Endothelial cell of umbilical vein (primary cell): ENCODE measurements around the gene ARHGAP22. TPM values are rescaled to one million over a fixed set of nuclear protein-coding genes. Genes with fewer than 3 reads are reported as not detected.

ENCODE experiments used
- BruUV-seq: library from RNA; stranded (reverse); fragments of 400-500 nt; replicated peaks from 2 replicates; lab custom pipeline; 2021; lab: Mats Ljungman, UMichigan
- CTCF ChIA-PET: fragments of 300-600, 350-600 bp; sonication (Branson Sonifier 250); formaldehyde crosslinking; loops from one replicate; lab custom pipeline; 2021; ENCODE audit warnings: antibody characterized with exemption, inconsistent platforms; lab: Charles Lee
- POLR2A ChIA-PET: fragments of 300-600, 350-600 bp; sonication (Branson Sonifier 250); formaldehyde crosslinking; loops from one replicate; lab custom pipeline; 2021; ENCODE audit warnings: antibody characterized with exemption, inconsistent platforms; lab: Charles Lee
- DNase-seq: peaks from one replicate; pipeline ENCODE4 v3.0.0-alpha.2; 2011; ENCODE audit warnings: low read depth, low spot score
- FAIRE-seq: peaks from 2 replicates; lab custom pipeline; 2011; peaks lifted over from hg19 to GRCh38; lab: Jason Lieb, UNC
- H2AFZ ChIP-seq: 2 replicates; pipeline ENCODE4 v1.6.0; 2012; ENCODE audit warnings: low read depth, low read length, control low read depth, inconsistent platforms
- H3K27ac ChIP-seq: 2 replicates; pipeline ENCODE4 v1.5.1; 2011; ENCODE audit warnings: low read depth, mild to moderate bottlenecking, control low read depth, low read length, moderate library complexity; ENCODE audit not compliant: insufficient read depth
- H3K27me3 ChIP-seq, 2 experiments: 2 replicates each; pipeline versions ENCODE4 v1.6.0 to v1.6.1; 2011; ENCODE audit warnings: low read length in 2 of 2, mixed read lengths in 1 of 2; ENCODE audit not compliant: control insufficient read depth in 2 of 2, insufficient read depth in 2 of 2
- H3K36me3 ChIP-seq, 2 experiments: 2 replicates in 1 of 2; 3 replicates in 1 of 2; pipeline ENCODE4 v1.5.1; 2011; ENCODE audit warnings: low read length in 2 of 2, mild to moderate bottlenecking in 1 of 2, moderate library complexity in 1 of 2; ENCODE audit not compliant: control insufficient read depth in 2 of 2, insufficient read depth in 2 of 2; ENCODE audit errors: extremely low read depth in 1 of 2
- H3K4me1 ChIP-seq: 3 replicates; pipeline ENCODE4 v1.5.1; 2011; ENCODE audit warnings: mild to moderate bottlenecking, low read length; ENCODE audit not compliant: control insufficient read depth, insufficient read depth; ENCODE audit errors: extremely low read depth
- H3K4me2 ChIP-seq: 2 replicates; pipeline ENCODE4 v1.6.1; 2011; ENCODE audit warnings: low read length, control low read depth, mixed read lengths; ENCODE audit not compliant: insufficient read depth
- H3K4me3 ChIP-seq, 3 experiments: fragments of 200-600 bp in 1 of 3; sonication (generic), shearing (Covaris generic) in 1 of 3; replicated peaks in 1 of 3; 2 replicates each; pipeline ENCODE4 v1.5.1; 2011 to 2016; ENCODE audit warnings: control low read depth in 3 of 3, low read length in 3 of 3, mild to moderate bottlenecking in 2 of 3, inconsistent platforms in 1 of 3, low read depth in 1 of 3, moderate library complexity in 1 of 3; ENCODE audit not compliant: insufficient read depth in 1 of 3
- H3K79me2 ChIP-seq: 2 replicates; pipeline ENCODE4 v1.6.0; 2012; ENCODE audit warnings: low read length, inconsistent platforms; ENCODE audit not compliant: control insufficient read depth, insufficient read depth
- H3K9ac ChIP-seq: replicated peaks from 2 replicates; pipeline ENCODE3; 2011; ENCODE audit warnings: low read length, control low read depth; ENCODE audit not compliant: insufficient read depth; ENCODE audit errors: extremely low read depth
- H3K9me1 ChIP-seq: replicated peaks from 3 replicates; pipeline ENCODE4 v1.6.0; 2011; ENCODE audit warnings: mild to moderate bottlenecking, low read length; ENCODE audit not compliant: control insufficient read depth, insufficient read depth; ENCODE audit errors: extremely low read depth
- H3K9me3 ChIP-seq: replicated peaks from 2 replicates; pipeline ENCODE4 v1.5.1; 2012; ENCODE audit warnings: low read length, inconsistent platforms; ENCODE audit not compliant: control insufficient read depth, insufficient read depth
- H4K20me1 ChIP-seq: replicated peaks from 2 replicates; pipeline ENCODE3; 2011; ENCODE audit warnings: mild to moderate bottlenecking, low read length; ENCODE audit not compliant: control insufficient read depth, insufficient read depth; ENCODE audit errors: extremely low read depth
- FOS ChIP-seq: IDR thresholded peaks from 2 replicates; pipeline ENCODE4 v1.6.1; 2011; ENCODE audit warnings: mild to moderate bottlenecking, low read length, moderate library complexity, borderline replicate concordance; ENCODE audit not compliant: insufficient read depth
- MYC ChIP-seq: IDR thresholded peaks from one replicate; pipeline ENCODE4 v1.6.1; 2011; ENCODE audit warnings: mild to moderate bottlenecking, low read depth, low read length
- POLR2AphosphoS5 ChIP-seq: IDR thresholded peaks from 2 replicates; pipeline ENCODE4 v1.6.1; 2012; ENCODE audit warnings: low read depth, mild to moderate bottlenecking, control low read depth, low read length, moderate library complexity; ENCODE audit not compliant: insufficient read depth
- dilution Hi-C: fragments of 300-500 bp; cut with MboI; formaldehyde crosslinking; loops from one replicate; pipeline ENCODE4 v1.15.0; 2019; ENCODE audit warnings: low sequenced_read_pairs; ENCODE audit not compliant: extremely low pct_ligation_motif_present
- intact Hi-C: fragments of 100-400 bp; cut with micrococcal nuclease; formaldehyde crosslinking; loops from one replicate; pipeline ENCODE4 v1.10.0; 2022
- polyA plus RNA-seq, 4 experiments: library from polyadenylated mRNA; depleted of rRNA in 3 of 4; stranded (reverse) in 3 of 4; unstranded in 1 of 4; fragments of >200 nt; gene quantifications; 2 replicates each; pipeline versions ENCODE4 v1.2.1 to v1.2.3, GENCODE V29; 2011 to 2012; ENCODE audit warnings: missing spikeins in 1 of 4
- total RNA-seq: library from RNA; stranded (reverse); gene quantifications from 2 replicates; pipeline ENCODE4 v1.2.3, GENCODE V29; 2021

Gene ARHGAP22
- total and polyA plus RNA-seq, 2 donors (not counting 3 experiments of a cell fraction or from before 2014, with no cell fraction given) = 8.6 to 50.3 TPM

DNA sequence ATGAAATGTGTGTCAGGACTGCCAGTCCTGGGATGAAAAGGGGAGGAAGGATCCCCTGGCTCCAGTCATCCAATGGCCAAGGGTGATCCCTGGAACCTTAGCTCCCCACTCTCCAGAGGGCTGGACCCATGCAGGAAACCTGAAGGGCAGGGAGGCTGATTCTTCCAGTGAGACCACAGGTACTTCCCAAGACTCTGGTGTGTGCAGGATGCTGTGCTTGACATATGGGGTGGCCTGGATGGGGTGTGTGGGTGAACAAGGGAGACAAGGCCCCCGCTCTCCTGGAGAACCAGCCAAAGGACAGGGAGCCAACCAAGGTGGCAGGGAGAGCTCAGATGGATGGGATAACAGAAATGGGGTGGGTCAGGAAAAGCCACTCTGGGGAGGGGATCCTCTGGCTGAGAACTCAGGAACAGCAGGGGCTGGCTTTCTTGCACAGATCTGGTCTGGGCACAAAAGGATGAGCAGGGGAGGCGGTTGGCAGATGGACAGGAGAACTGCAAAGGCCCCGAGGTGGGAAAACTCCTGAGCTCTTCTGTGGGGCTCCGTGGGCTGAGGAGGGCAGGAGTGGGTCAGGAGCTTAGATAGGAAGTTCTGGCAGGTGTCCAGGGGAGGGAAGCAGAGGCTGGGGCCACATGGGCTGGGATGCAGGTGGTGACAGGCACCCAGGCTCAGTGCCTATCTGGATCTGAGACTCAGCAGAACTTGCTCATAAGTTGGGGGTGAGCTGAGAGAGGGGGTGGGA, 100.6 kb downstream of the ARHGAP22 start:
- Histone ChIP-seq H3K4me3 (no peak overlapping the region), H3K79me2 (peaks cover 43% of the 10 kb centered on the region), H2AFZ (no peak overlapping the region), H3K27me3 (no peaks in the 10 kb centered on the region), H3K9me3 (no peaks in the 10 kb centered on the region), H3K9me1 (no peaks in the 10 kb centered on the region), H3K27ac (no peak overlapping the region), H3K4me1 (peaks cover 12% of the 10 kb centered on the region), H3K36me3 (no peaks in the 10 kb centered on the region), H3K9ac (no peak overlapping the region), H3K4me2 (no peak overlapping the region), H4K20me1 (no peaks in the 10 kb centered on the region)
- CTCF ChIA-PET = interaction anchor here (3.9 to 7.4 kb wide), 3 partner anchors 59 to 152 kb away, joined by 38 to 145 read pairs (median 73); no protein-coding TSS in a partner anchor
- TF ChIP-seq FOS = no peak
- TF ChIP-seq POLR2AphosphoS5 = no peak
- dilution Hi-C loops = no loop called here
- intact Hi-C loops = no loop called here
- no TSS peak for BruUV-seq
- no peak for DNase-seq
- POLR2A ChIA-PET = no interaction called here
- no peak for FAIRE-seq

- Histone ChIP-seq H3K36me3 (no peaks in the 10 kb centered on the region), H4K20me1 (no peaks in the 10 kb centered on the region)
These were observed 101.5 kb downstream of the ARHGAP22 start for GRCh38 chr10:48503293-48503911.

More at GRCh38 chr10:48503293-48503911, 101.5 kb downstream of the ARHGAP22 start:
- Histone ChIP-seq H3K9me3 (no peaks in the 10 kb centered on the region), H3K4me1 (peaks cover 3% of the 10 kb centered on the region), H3K9me1 (no peaks in the 10 kb centered on the region), H3K27me3 (no peaks in the 10 kb centered on the region), H3K79me2 (peaks cover 35% of the 10 kb centered on the region), H3K4me2 (no peak overlapping the region), H3K4me3 (no peak overlapping the region), H3K9ac (no peak overlapping the region), H2AFZ (no peak overlapping the region), H3K27ac (no peak overlapping the region)
- POLR2A ChIA-PET = no interaction called here
- BruUV-seq = no TSS peak
- DNase-seq = no peak
- CTCF ChIA-PET = interaction anchor here (3.6 to 7.4 kb wide), 4 partner anchors 58 to 153 kb away, joined by 14 to 145 read pairs (median 56); no protein-coding TSS in a partner anchor
- dilution Hi-C loops = no loop called here
- TF ChIP-seq MYC = no peak
- no peak for FAIRE-seq
- intact Hi-C loops = no loop called here
